HL-60 (cell line): ENCODE measurements around the gene BDH1.
"Not testable (repeated sequence)": the region's sequence is repeated elsewhere in the genome, so short reads cannot be mapped to it uniquely, and the experiment has no call there.

Source experiments
- DNase-seq, 2 experiments: peaks; one replicate each; pipeline ENCODE4 v3.0.0-alpha.2; 2010 to 2020; ENCODE audit warnings: low read depth in 1 of 2, low spot score in 1 of 2
- H3K27ac ChIP-seq: fragments of 250-450 bp; sonication (Bioruptor Pico); replicated peaks from 2 replicates; pipeline ENCODE4 v1.5.1; 2020; ENCODE audit warnings: mild to moderate bottlenecking, moderate library complexity
- H3K27me3 ChIP-seq: fragments of 250-450 bp; sonication (Bioruptor Pico); 2 replicates; pipeline ENCODE4 v1.5.1; 2021; ENCODE audit warnings: mild to moderate bottlenecking, moderate library complexity; ENCODE audit not compliant: insufficient read depth, poor library complexity, severe bottlenecking
- H3K4me3 ChIP-seq: replicated peaks from 2 replicates; pipeline ENCODE4 v1.5.1; 2011; ENCODE audit warnings: mild to moderate bottlenecking, control low read depth, low read length; ENCODE audit not compliant: insufficient read depth
- CTCF ChIP-seq: IDR thresholded peaks from one replicate; pipeline ENCODE4 v1.5.1; 2011; ENCODE audit warnings: low read length, control low read depth, inconsistent platforms; ENCODE audit not compliant: insufficient read depth
- GABPA ChIP-seq: IDR thresholded peaks from 2 replicates; pipeline ENCODE4 v1.6.1; 2012; ENCODE audit warnings: low read depth
- POLR2AphosphoS5 ChIP-seq: IDR thresholded peaks from 2 replicates; pipeline ENCODE4 v1.6.1; 2012; ENCODE audit warnings: low read depth
- SPI1 ChIP-seq: IDR thresholded peaks from 2 replicates; pipeline ENCODE4 v1.6.1; 2012; ENCODE audit warnings: low read depth, mild to moderate bottlenecking, borderline replicate concordance
- TF ChIP-seq, protein P1 (sequence below): IDR thresholded peaks from 2 replicates; pipeline ENCODE4 v1.6.1; 2012; ENCODE audit warnings: low read depth; ENCODE audit not compliant: insufficient replicate concordance

The BDH1 gene

DNA sequence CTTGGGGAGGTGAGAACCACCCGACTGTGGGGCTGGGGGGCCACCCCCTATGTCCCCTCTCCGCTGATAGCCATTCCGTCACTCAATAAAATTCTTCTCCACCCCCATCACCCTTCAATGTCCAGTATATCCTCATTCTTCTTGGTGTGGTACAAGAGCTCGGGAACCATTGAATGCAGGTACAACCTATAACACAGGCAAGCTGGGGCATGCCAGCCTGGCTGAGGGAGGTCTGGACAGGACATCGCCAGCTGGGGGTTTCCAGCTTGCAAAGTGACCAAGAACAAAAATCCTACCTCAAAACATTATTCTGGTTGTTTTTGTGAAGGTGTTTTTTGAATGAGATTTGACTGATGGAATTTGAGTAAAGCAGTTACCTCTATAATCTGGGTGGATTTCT is 19.6 kb upstream of the BDH1 start:
- H3K27me3 ChIP-seq, result no peaks in the 10 kb centered on the region
- no peak for DNase-seq
- no peak overlapping the region for H3K4me3 ChIP-seq
- no peak for TF ChIP-seq POLR2AphosphoS5
- TF ChIP-seq GABPA, result no peak
- TF ChIP-seq, protein P1, sequence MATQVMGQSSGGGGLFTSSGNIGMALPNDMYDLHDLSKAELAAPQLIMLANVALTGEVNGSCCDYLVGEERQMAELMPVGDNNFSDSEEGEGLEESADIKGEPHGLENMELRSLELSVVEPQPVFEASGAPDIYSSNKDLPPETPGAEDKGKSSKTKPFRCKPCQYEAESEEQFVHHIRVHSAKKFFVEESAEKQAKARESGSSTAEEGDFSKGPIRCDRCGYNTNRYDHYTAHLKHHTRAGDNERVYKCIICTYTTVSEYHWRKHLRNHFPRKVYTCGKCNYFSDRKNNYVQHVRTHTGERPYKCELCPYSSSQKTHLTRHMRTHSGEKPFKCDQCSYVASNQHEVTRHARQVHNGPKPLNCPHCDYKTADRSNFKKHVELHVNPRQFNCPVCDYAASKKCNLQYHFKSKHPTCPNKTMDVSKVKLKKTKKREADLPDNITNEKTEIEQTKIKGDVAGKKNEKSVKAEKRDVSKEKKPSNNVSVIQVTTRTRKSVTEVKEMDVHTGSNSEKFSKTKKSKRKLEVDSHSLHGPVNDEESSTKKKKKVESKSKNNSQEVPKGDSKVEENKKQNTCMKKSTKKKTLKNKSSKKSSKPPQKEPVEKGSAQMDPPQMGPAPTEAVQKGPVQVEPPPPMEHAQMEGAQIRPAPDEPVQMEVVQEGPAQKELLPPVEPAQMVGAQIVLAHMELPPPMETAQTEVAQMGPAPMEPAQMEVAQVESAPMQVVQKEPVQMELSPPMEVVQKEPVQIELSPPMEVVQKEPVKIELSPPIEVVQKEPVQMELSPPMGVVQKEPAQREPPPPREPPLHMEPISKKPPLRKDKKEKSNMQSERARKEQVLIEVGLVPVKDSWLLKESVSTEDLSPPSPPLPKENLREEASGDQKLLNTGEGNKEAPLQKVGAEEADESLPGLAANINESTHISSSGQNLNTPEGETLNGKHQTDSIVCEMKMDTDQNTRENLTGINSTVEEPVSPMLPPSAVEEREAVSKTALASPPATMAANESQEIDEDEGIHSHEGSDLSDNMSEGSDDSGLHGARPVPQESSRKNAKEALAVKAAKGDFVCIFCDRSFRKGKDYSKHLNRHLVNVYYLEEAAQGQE, result no peak
- no peak for TF ChIP-seq CTCF
- no peak overlapping the region for H3K27ac ChIP-seq

- DNase-seq, H3K4me3 ChIP-seq, H3K27ac ChIP-seq, H3K27me3 ChIP-seq: not testable (repeated sequence)
Observed at GRCh38 chr3:197574396-197574991, 18.7 kb upstream of the BDH1 start.

DNA sequence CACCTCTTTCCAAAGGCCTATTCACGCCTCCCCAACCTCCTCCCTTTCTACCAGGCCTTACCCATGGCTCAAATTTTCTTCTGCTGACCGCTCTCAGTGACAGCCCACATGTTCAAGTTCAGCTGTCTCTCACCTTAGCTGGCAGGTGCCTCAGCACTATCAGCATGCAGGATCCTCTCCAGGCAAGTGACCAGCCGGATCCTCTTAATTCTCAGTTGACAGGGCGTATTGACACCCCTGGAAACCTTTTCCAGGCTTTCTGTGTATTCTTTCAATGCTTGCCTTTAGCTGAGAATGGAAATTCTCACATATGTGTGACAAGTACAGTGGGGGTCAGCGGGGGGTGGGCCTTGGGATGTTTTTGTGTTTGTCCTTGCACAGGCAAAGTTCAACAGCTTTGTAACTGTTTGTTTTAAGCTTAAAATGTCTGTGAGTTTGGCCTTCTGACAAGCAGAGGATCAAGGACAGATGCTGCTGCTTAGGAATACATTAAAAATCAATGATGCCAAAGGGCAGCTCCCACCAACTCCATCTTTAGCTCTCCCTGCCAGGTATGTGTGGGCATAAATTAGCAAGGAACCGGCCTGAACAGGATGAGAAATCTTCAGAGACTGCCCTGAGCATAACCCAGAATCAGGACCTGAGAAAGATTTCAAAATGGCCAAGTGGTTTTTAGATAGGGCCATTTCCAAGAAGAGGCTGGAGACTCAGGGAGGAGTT is 17.4 kb upstream of the BDH1 start:
- Histone ChIP-seq H3K27ac (no peak overlapping the region), H3K4me3 (no peak overlapping the region), H3K27me3 (no peaks in the 10 kb centered on the region)
- no peak for DNase-seq
- TF ChIP-seq CTCF, result no peak
- TF ChIP-seq GABPA, result no peak
- TF ChIP-seq SPI1, result no peak
- TF ChIP-seq POLR2AphosphoS5, result no peak
- TF ChIP-seq, protein P1, result no peak

- not testable (repeated sequence) for DNase-seq, H3K27me3 ChIP-seq, H3K4me3 ChIP-seq, H3K27ac ChIP-seq
Observed at GRCh38 chr3:197571880-197572172, 16.1 kb upstream of the BDH1 start.

DNA sequence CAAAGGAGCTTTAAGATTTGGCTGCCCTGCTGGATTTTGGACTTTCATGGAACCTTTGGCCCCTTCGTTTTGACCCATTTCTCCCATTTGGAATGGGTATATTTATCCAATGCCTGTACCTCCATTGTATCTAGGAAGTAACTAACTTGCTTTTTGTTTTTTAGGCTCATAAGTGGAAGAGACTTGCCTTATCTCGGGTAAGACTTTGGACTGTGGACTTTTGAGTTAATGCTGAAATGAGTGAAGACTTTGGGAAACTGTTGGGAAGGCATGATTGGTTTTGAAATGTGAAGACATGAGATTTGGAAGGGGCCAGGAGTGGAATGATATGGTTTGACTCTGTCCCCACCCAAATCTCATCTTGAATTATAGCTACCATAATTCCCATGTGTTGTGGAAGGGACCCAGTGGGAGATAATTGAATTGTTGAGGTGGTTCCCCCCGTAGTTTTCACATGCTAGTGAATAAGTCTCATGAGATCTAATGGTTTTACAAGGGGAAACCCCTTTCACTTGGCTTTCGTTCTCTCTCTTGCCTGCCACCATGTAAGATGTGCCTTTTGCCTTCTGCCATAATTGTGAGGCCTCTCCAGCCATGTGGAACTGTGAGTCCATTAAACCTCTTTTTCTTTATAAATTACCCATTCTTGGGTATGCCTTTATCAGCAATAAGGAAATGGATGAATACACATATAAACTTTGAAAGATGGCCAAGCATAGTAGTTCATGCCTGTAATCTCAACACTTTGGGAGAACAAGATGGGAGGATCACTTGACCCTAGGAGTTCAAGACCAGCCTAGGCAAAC is 15.5 kb upstream of the BDH1 start:
- not testable (repeated sequence) for H3K27me3 ChIP-seq, DNase-seq, H3K27ac ChIP-seq, H3K4me3 ChIP-seq

DNA sequence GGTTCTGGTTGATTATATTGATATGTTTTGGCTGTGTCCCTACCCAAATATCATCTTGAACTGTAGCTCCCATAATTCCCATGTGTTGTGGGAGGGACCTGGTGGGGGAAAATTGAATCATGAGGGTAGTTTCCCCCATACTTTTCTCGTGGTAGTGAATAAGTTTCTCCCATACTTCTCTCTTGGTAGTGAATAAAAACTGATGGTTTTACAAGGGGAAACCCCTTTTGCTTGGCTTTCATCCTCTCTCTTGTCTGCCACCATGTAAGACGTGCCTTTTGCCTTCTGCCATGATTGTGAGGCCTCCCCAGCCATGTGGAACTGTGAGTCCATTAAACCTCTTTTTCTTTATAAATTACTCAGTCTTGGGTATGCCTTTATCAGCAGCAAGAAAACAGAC is 13.7 kb upstream of the BDH1 start:
- not testable (repeated sequence) for DNase-seq, H3K27me3 ChIP-seq, H3K27ac ChIP-seq, H3K4me3 ChIP-seq
